Stimulated activated memory B cell treated with anti-CD40 and anti-IgM and Interleukin-4, amounts not matched to agents 10 μg/mL and 1 μg/mL and 100 μg/mL, for 72 hours (primary cell): ENCODE data around the gene RPL29.
"Not testable (repeated sequence)": the region's sequence is repeated elsewhere in the genome, so short reads cannot be mapped to it uniquely, and the experiment has no call there.

Source experiments
- ATAC-seq: fragments of 150-1000 bp; cut with Tn5 transposase; 2 replicates; pipeline ENCODE4 v1.10.0; 2021
- H3K27ac Mint-ChIP-seq: one replicate; pipeline ENCODE4 v1.8.0; 2022; ENCODE audit warnings: mild to moderate bottlenecking, mixed read lengths
- H3K27me3 Mint-ChIP-seq: one replicate; pipeline ENCODE4 v1.8.0; 2022; ENCODE audit warnings: mixed read lengths
- H3K36me3 Mint-ChIP-seq: one replicate; pipeline ENCODE4 v1.8.0; 2022; ENCODE audit warnings: mixed read lengths
- H3K4me1 Mint-ChIP-seq: one replicate; pipeline ENCODE4 v1.8.0; 2022; ENCODE audit warnings: mixed read lengths
- H3K4me3 Mint-ChIP-seq: one replicate; pipeline ENCODE4 v1.8.0; 2022; ENCODE audit warnings: mild to moderate bottlenecking, moderate library complexity, mixed read lengths
- H3K9me3 Mint-ChIP-seq: one replicate; pipeline ENCODE4 v1.8.0; 2022; ENCODE audit warnings: mixed read lengths

Gene RPL29

GRCh38 chr3:52004163-52004787 lies 8.6 kb upstream of the RPL29 start:
- Mint-ChIP-seq H3K27ac (no peak overlapping the region), H3K36me3 (no peaks in the 10 kb centered on the region), H3K27me3 (no peaks in the 10 kb centered on the region), H3K4me3 (no peak overlapping the region), H3K4me1 (peaks cover 7% of the 10 kb centered on the region), H3K9me3 (no peaks in the 10 kb centered on the region)
- ATAC-seq: no peak

- no peak for ATAC-seq
- peaks cover 7% of the 10 kb centered on the region for H3K4me1 Mint-ChIP-seq
- no peaks in the 10 kb centered on the region for H3K36me3 Mint-ChIP-seq
- no peaks in the 10 kb centered on the region for H3K9me3 Mint-ChIP-seq
- no peak overlapping the region for H3K27ac Mint-ChIP-seq
- no peaks in the 10 kb centered on the region for H3K27me3 Mint-ChIP-seq
- no peak overlapping the region for H3K4me3 Mint-ChIP-seq
Observed at GRCh38 chr3:52002748-52003147, 7.1 kb upstream of the RPL29 start.

- Mint-ChIP-seq H3K36me3 (no peaks in the 10 kb centered on the region), H3K27ac (no peak overlapping the region), H3K4me1 (peaks cover 7% of the 10 kb centered on the region), H3K9me3 (no peaks in the 10 kb centered on the region), H3K27me3 (no peaks in the 10 kb centered on the region), H3K4me3 (no peak overlapping the region)
- ATAC-seq: peak; percentile 93
Observed at GRCh38 chr3:52001443-52001974, 5.8 kb upstream of the RPL29 start.

GRCh38 chr3:51999846-52000245 lies 4.2 kb upstream of the RPL29 start:
- Mint-ChIP-seq H3K36me3 (peaks cover 11% of the 10 kb centered on the region), H3K4me1 (peaks cover 16% of the 10 kb centered on the region), H3K27me3 (no peaks in the 10 kb centered on the region), H3K4me3 (no peak overlapping the region), H3K27ac (no peak overlapping the region), H3K9me3 (no peaks in the 10 kb centered on the region)
- ATAC-seq: no peak

GRCh38 chr3:51998774-51999173 lies 3.1 kb upstream of the RPL29 start:
- Mint-ChIP-seq H3K9me3 (no peaks in the 10 kb centered on the region), H3K4me3 (no peak overlapping the region)

GRCh38 chr3:51997935-51998596 lies 2.4 kb upstream of the RPL29 start:
- H3K27me3 Mint-ChIP-seq: no peaks in the 10 kb centered on the region
- H3K4me1 Mint-ChIP-seq: peaks cover 34% of the 10 kb centered on the region
- no peak for ATAC-seq
- peaks cover 27% of the 10 kb centered on the region for H3K36me3 Mint-ChIP-seq
- no peak overlapping the region for H3K4me3 Mint-ChIP-seq
- no peak overlapping the region for H3K27ac Mint-ChIP-seq
- H3K9me3 Mint-ChIP-seq: no peaks in the 10 kb centered on the region

More at GRCh38 chr3:51998774-51999173, 3.1 kb upstream of the RPL29 start:
- ATAC-seq: no peak
- Mint-ChIP-seq H3K27me3 (no peaks in the 10 kb centered on the region), H3K27ac (no peak overlapping the region), H3K36me3 (peaks cover 22% of the 10 kb centered on the region), H3K4me1 (peaks cover 27% of the 10 kb centered on the region)

- no peak overlapping the region for H3K27ac Mint-ChIP-seq
- H3K4me3 Mint-ChIP-seq: no peak overlapping the region
- no peaks in the 10 kb centered on the region for H3K9me3 Mint-ChIP-seq
- no peak for ATAC-seq
- peaks cover 42% of the 10 kb centered on the region for H3K4me1 Mint-ChIP-seq
- H3K27me3 Mint-ChIP-seq: no peaks in the 10 kb centered on the region
- H3K36me3 Mint-ChIP-seq: peaks cover 35% of the 10 kb centered on the region
Observed at GRCh38 chr3:51997172-51997571, 1.5 kb upstream of the RPL29 start.

GRCh38 chr3:51994530-51994929 lies 1.2 kb downstream of the RPL29 start:
- Mint-ChIP-seq H3K36me3 (peaks cover 50% of the 10 kb centered on the region), H3K27ac (peak overlapping the region; percentile 99), H3K4me3 (peak overlapping the region; percentile 98), H3K4me1 (peaks cover 50% of the 10 kb centered on the region), H3K27me3 (no peaks in the 10 kb centered on the region), H3K9me3 (no peaks in the 10 kb centered on the region)
- ATAC-seq: no peak

GRCh38 chr3:51993657-51994056 lies 2.0 kb downstream of the RPL29 start:
- peaks cover 56% of the 10 kb centered on the region for H3K4me1 Mint-ChIP-seq
- H3K27me3 Mint-ChIP-seq, ATAC-seq, H3K9me3 Mint-ChIP-seq: not testable (repeated sequence)
- H3K4me3 Mint-ChIP-seq: peak overlapping the region; percentile 98
- H3K27ac Mint-ChIP-seq: peak overlapping the region; percentile 36
- H3K36me3 Mint-ChIP-seq: peaks cover 50% of the 10 kb centered on the region

GRCh38 chr3:51992017-51992682 lies 3.5 kb downstream of the RPL29 start:
- peak overlapping the region; percentile 22 for H3K27ac Mint-ChIP-seq

GRCh38 chr3:51990501-51990971 lies 5.2 kb downstream of the RPL29 start:
- H3K4me3 Mint-ChIP-seq, H3K9me3 Mint-ChIP-seq, H3K27ac Mint-ChIP-seq, ATAC-seq, H3K27me3 Mint-ChIP-seq: not testable (repeated sequence)
- Mint-ChIP-seq H3K36me3 (peaks cover 46% of the 10 kb centered on the region), H3K4me1 (peaks cover 53% of the 10 kb centered on the region)

More at GRCh38 chr3:51992017-51992682, 3.5 kb downstream of the RPL29 start:
- no peak for ATAC-seq
- Mint-ChIP-seq H3K4me3 (no peak overlapping the region), H3K27me3 (no peaks in the 10 kb centered on the region), H3K36me3 (peaks cover 50% of the 10 kb centered on the region), H3K9me3 (no peaks in the 10 kb centered on the region), H3K4me1 (peaks cover 56% of the 10 kb centered on the region)

- ATAC-seq: no peak
- peaks cover 26% of the 10 kb centered on the region for H3K36me3 Mint-ChIP-seq
- H3K27me3 Mint-ChIP-seq: no peaks in the 10 kb centered on the region
- no peak overlapping the region for H3K4me3 Mint-ChIP-seq
- peaks cover 49% of the 10 kb centered on the region for H3K4me1 Mint-ChIP-seq
- H3K9me3 Mint-ChIP-seq: no peaks in the 10 kb centered on the region
- peak overlapping the region; percentile 35 for H3K27ac Mint-ChIP-seq
Observed at GRCh38 chr3:51988286-51989146, 7.2 kb downstream of the RPL29 start.

GRCh38 chr3:51987568-51987967 lies 8.1 kb downstream of the RPL29 start:
- Mint-ChIP-seq H3K27ac (no peak overlapping the region), H3K9me3 (no peaks in the 10 kb centered on the region), H3K27me3 (no peaks in the 10 kb centered on the region), H3K36me3 (peaks cover 19% of the 10 kb centered on the region), H3K4me1 (peaks cover 51% of the 10 kb centered on the region), H3K4me3 (no peak overlapping the region)
- ATAC-seq: no peak

- Mint-ChIP-seq H3K9me3 (no peaks in the 10 kb centered on the region), H3K4me3 (no peak overlapping the region), H3K36me3 (peaks cover 7% of the 10 kb centered on the region), H3K4me1 (peaks cover 46% of the 10 kb centered on the region), H3K27ac (no peak overlapping the region), H3K27me3 (no peaks in the 10 kb centered on the region)
- ATAC-seq: no peak
Observed at GRCh38 chr3:51986010-51986947, 9.4 kb downstream of the RPL29 start.
